ENCODE data around the gene UGGT2.

DNA sequence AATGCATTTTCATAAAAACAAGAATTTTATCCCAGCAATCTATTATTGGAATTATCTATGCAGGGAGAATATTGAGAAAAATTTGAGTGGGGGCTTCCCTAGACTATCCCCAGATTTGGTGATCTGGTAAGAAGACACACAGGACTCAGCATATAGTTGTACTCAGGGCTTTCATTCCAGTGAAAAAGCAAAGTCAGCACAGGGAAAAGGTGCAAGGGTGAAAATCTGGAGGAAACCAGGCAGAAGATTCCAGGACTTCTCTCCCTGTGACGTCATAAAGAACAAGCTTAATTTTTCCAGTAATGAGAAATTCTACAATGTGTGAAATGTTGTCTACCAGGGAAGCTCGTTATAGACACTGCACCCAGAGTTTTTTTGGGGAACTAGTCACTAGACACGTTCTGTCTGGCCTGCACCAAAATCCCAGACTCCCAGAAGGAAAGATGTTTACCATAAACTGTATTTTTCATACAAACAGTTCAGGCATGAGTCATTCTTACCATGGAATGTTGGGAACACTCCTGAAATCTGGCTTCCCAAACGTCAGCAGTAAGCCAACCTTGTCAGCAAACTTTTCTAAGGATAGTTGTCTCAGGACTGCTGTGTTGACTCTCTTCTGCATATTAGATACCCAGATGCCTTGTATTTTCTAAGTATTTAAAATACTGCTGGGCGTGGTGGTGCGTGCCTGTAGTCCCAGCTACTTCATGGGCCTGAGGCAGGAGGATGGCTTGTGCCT lies 268.9 kb downstream of the UGGT2 start:
- TF ChIP-seq CTCF (IDR thresholded peaks at IDR 0.05) (no peak), POLR2A (IDR thresholded peaks at IDR 0.05) (no peak)
